Naive thymus-derived CD8-positive, alpha-beta T cell (primary cell): ENCODE data around the gene BTG4. TPM values are rescaled to one million over a fixed set of nuclear protein-coding genes. Genes with fewer than 3 reads are reported as not detected.

Source experiments
- ATAC-seq, 2 donors: fragments of 150-1000 bp; cut with Tn5 transposase in 1 of 2; sonication (Bioruptor Pico), chemical (Tn5 transposase) in 1 of 2; 1 replicate in 1 of 2; 2 replicates in 1 of 2; pipeline ENCODE4 v1.10.0; 2021; ENCODE audit warnings: mild to moderate bottlenecking in 2 of 2, moderate library complexity in 2 of 2
- POLR2A ChIA-PET: fragments of 350-600 bp; sonication (Branson Sonifier 250); formaldehyde crosslinking; loops from one replicate; lab custom pipeline; 2021; ENCODE audit warnings: antibody characterized with exemption; lab: Charles Lee
- DNase-seq, 10 donors: peaks; one replicate each; pipeline versions ENCODE4 v3.0.0 to v3.0.0-alpha.2; 2020 to 2022
- H3K27ac Mint-ChIP-seq, 10 donors: one replicate each; pipeline ENCODE4 v1.8.0; 2020 to 2022; ENCODE audit warnings: mild to moderate bottlenecking in 10 of 10, mixed read lengths in 10 of 10, moderate library complexity in 4 of 10, inconsistent platforms in 1 of 10
- H3K27me3 Mint-ChIP-seq, 5 donors: one replicate each; pipeline ENCODE4 v1.8.0; 2021 to 2022; ENCODE audit warnings: mixed read lengths in 5 of 5
- H3K36me3 Mint-ChIP-seq, 3 donors: one replicate each; pipeline ENCODE4 v1.8.0; 2020 to 2022; ENCODE audit warnings: mixed read lengths in 3 of 3, mild to moderate bottlenecking in 2 of 3, inconsistent platforms in 1 of 3
- H3K4me1 Mint-ChIP-seq, 4 donors: one replicate each; pipeline ENCODE4 v1.8.0; 2021 to 2022; ENCODE audit warnings: mixed read lengths in 4 of 4
- H3K4me3 Mint-ChIP-seq, 10 donors: one replicate each; pipeline ENCODE4 v1.8.0; 2020 to 2022; ENCODE audit warnings: mild to moderate bottlenecking in 10 of 10, mixed read lengths in 10 of 10, moderate library complexity in 6 of 10, inconsistent platforms in 1 of 10
- H3K9me3 Mint-ChIP-seq, 9 donors: one replicate each; pipeline ENCODE4 v1.8.0; 2020 to 2022; ENCODE audit warnings: mixed read lengths in 9 of 9, mild to moderate bottlenecking in 3 of 9, inconsistent platforms in 1 of 9, moderate library complexity in 1 of 9
- polyA plus RNA-seq, 3 donors: library from polyadenylated mRNA; unstranded; fragments of 300-500 nt; fragmentation: Illumina TruSeq; gene quantifications; one replicate each; pipeline ENCODE4 v1.2.3, GENCODE V29; 2021
- total RNA-seq, 8 experiments: library from RNA in 2 of 8; stranded (reverse) in 2 of 8; gene quantifications; one replicate each; pipeline ENCODE4 v1.2.3 and lab custom pipeline; 2021 to 2026

BTG4 gene
- total and polyA plus RNA-seq, 5 experiments from 2014 or later, result not detected

- Mint-ChIP-seq H3K27ac (peak overlapping the region in 1 of 10 donors; percentile 76), H3K9me3 (no peaks in the 10 kb centered on the region), H3K4me1 (peaks cover 17 to 38% (median 29%) of the 10 kb centered on the region in 4 donors), H3K36me3 (no peaks in the 10 kb centered on the region), H3K27me3 (peaks cover 0 to 8% (median 0%) of the 10 kb centered on the region in 5 donors), H3K4me3 (no peak overlapping the region)
- ATAC-seq (no peak), DNase-seq (no peak)
- POLR2A ChIA-PET, result no interaction called here
Observed at GRCh38 chr11:111531136-111531535, 18.9 kb upstream of the BTG4 start.

- H3K27ac Mint-ChIP-seq, result no peak overlapping the region
- H3K27me3 Mint-ChIP-seq, result peaks cover 0 to 3% (median 0%) of the 10 kb centered on the region in 5 donors
- H3K36me3 Mint-ChIP-seq, result no peaks in the 10 kb centered on the region
- no peaks in the 10 kb centered on the region for H3K9me3 Mint-ChIP-seq
- ATAC-seq (no peak), DNase-seq (no peak)
- H3K4me1 Mint-ChIP-seq, result peaks cover 25 to 46% (median 39%) of the 10 kb centered on the region in 4 donors
- POLR2A ChIA-PET, result interaction anchor here (1.4 kb wide), 1 partner anchor 16 kb away, joined by 3 read pairs; the partner anchor contains the start of gene HOATZ
- H3K4me3 Mint-ChIP-seq, result peak overlapping the region in 1 of 10 donors; percentile 25
Observed at GRCh38 chr11:111530091-111530490, 17.9 kb upstream of the BTG4 start.

- H3K9me3 Mint-ChIP-seq, result no peaks in the 10 kb centered on the region
- peaks cover 25 to 46% (median 39%) of the 10 kb centered on the region in 4 donors for H3K4me1 Mint-ChIP-seq
- ATAC-seq (peak; percentile 63 to 67), DNase-seq (peak in 8 of 10 donors; percentile 35 to 89 (median 70))
- no peaks in the 10 kb centered on the region for H3K36me3 Mint-ChIP-seq
- peak overlapping the region in 9 of 10 donors; percentile 8 to 82 (median 63) for H3K27ac Mint-ChIP-seq
- POLR2A ChIA-PET, result interaction anchor here (0.7 kb wide), 1 partner anchor 14 kb away, joined by 3 read pairs; no protein-coding TSS in a partner anchor
- H3K27me3 Mint-ChIP-seq, result no peaks in the 10 kb centered on the region
- H3K4me3 Mint-ChIP-seq, result peak overlapping the region in 6 of 10 donors; percentile 2 to 49 (median 26)
Observed at GRCh38 chr11:111528557-111528956, 16.4 kb upstream of the BTG4 start.

GRCh38 chr11:111527279-111527678 lies 15.1 kb upstream of the BTG4 start:
- no peak overlapping the region for H3K4me3 Mint-ChIP-seq
- DNase-seq, result no peak
- no peaks in the 10 kb centered on the region for H3K36me3 Mint-ChIP-seq
- no peak overlapping the region for H3K27ac Mint-ChIP-seq
- H3K9me3 Mint-ChIP-seq, result no peaks in the 10 kb centered on the region
- H3K27me3 Mint-ChIP-seq, result peaks cover 0 to 2% (median 0%) of the 10 kb centered on the region in 5 donors
- H3K4me1 Mint-ChIP-seq, result peaks cover 24 to 45% (median 36%) of the 10 kb centered on the region in 4 donors
- POLR2A ChIA-PET, result no interaction called here
- no peak for ATAC-seq

GRCh38 chr11:111526501-111526900 lies 14.3 kb upstream of the BTG4 start:
- H3K27ac Mint-ChIP-seq, result peak overlapping the region in 9 of 10 donors; percentile 7 to 86 (median 34)
- peak; percentile 55 to 79 for ATAC-seq
- H3K9me3 Mint-ChIP-seq, result no peaks in the 10 kb centered on the region
- peaks cover 0 to 2% (median 0%) of the 10 kb centered on the region in 5 donors for H3K27me3 Mint-ChIP-seq
- POLR2A ChIA-PET, result interaction anchor here (0.6 kb wide), 1 partner anchor 84 kb away, joined by 4 read pairs; no protein-coding TSS in a partner anchor
- peak in 7 of 10 donors; percentile 26 to 68 (median 53) for DNase-seq
- H3K4me1 Mint-ChIP-seq, result peaks cover 19 to 37% (median 30%) of the 10 kb centered on the region in 4 donors
- peak overlapping the region in 5 of 10 donors; percentile 1 to 55 (median 34) for H3K4me3 Mint-ChIP-seq
- H3K36me3 Mint-ChIP-seq, result no peaks in the 10 kb centered on the region

- Mint-ChIP-seq H3K27me3 (peaks cover 0 to 2% (median 0%) of the 10 kb centered on the region in 5 donors), H3K4me3 (peak overlapping the region in 2 of 10 donors; percentile 1 to 20), H3K4me1 (peaks cover 19 to 34% (median 29%) of the 10 kb centered on the region in 4 donors), H3K36me3 (no peaks in the 10 kb centered on the region), H3K27ac (peak overlapping the region in 3 of 10 donors; percentile 11 to 86 (median 54)), H3K9me3 (no peaks in the 10 kb centered on the region)
- DNase-seq (no peak), ATAC-seq (no peak)
- POLR2A ChIA-PET, result no interaction called here
Observed at GRCh38 chr11:111525456-111525855, 13.3 kb upstream of the BTG4 start.

- H3K36me3 Mint-ChIP-seq, result no peaks in the 10 kb centered on the region
- H3K4me1 Mint-ChIP-seq, result peaks cover 19 to 29% (median 27%) of the 10 kb centered on the region in 4 donors
- no peaks in the 10 kb centered on the region for H3K9me3 Mint-ChIP-seq
- no peak for ATAC-seq
- H3K27me3 Mint-ChIP-seq, result peaks cover 0 to 2% (median 0%) of the 10 kb centered on the region in 5 donors
- POLR2A ChIA-PET, result no interaction called here
- no peak overlapping the region for H3K27ac Mint-ChIP-seq
- H3K4me3 Mint-ChIP-seq, result no peak overlapping the region
- DNase-seq, result no peak
Observed at GRCh38 chr11:111524056-111524455, 11.9 kb upstream of the BTG4 start.

GRCh38 chr11:111523343-111523742 lies 11.2 kb upstream of the BTG4 start:
- no peak overlapping the region for H3K27ac Mint-ChIP-seq
- DNase-seq (no peak), ATAC-seq (no peak)
- POLR2A ChIA-PET, result no interaction called here
- H3K27me3 Mint-ChIP-seq, result peaks cover 0 to 2% (median 0%) of the 10 kb centered on the region in 5 donors
- H3K4me1 Mint-ChIP-seq, result peaks cover 12 to 22% (median 20%) of the 10 kb centered on the region in 4 donors
- no peaks in the 10 kb centered on the region for H3K36me3 Mint-ChIP-seq
- H3K4me3 Mint-ChIP-seq, result no peak overlapping the region
- no peaks in the 10 kb centered on the region for H3K9me3 Mint-ChIP-seq

GRCh38 chr11:111522426-111522825 lies 10.2 kb upstream of the BTG4 start:
- peaks cover 0 to 2% (median 0%) of the 10 kb centered on the region in 5 donors for H3K27me3 Mint-ChIP-seq
- no peak overlapping the region for H3K4me3 Mint-ChIP-seq
- no peak overlapping the region for H3K27ac Mint-ChIP-seq
- ATAC-seq (no peak), DNase-seq (no peak)
- no peaks in the 10 kb centered on the region for H3K9me3 Mint-ChIP-seq
- no peaks in the 10 kb centered on the region for H3K36me3 Mint-ChIP-seq
- POLR2A ChIA-PET, result interaction anchor here (0.6 kb wide), 1 partner anchor 624 kb away, joined by 4 read pairs; no protein-coding TSS in a partner anchor
- H3K4me1 Mint-ChIP-seq, result peaks cover 12 to 18% (median 17%) of the 10 kb centered on the region in 4 donors

GRCh38 chr11:111521135-111521534 lies 8.9 kb upstream of the BTG4 start:
- H3K9me3 Mint-ChIP-seq, result no peaks in the 10 kb centered on the region
- DNase-seq, result no peak
- H3K4me3 Mint-ChIP-seq, result no peak overlapping the region
- no peak for ATAC-seq
- H3K36me3 Mint-ChIP-seq, result no peaks in the 10 kb centered on the region
- POLR2A ChIA-PET, result no interaction called here
- peaks cover 0 to 2% (median 0%) of the 10 kb centered on the region in 5 donors for H3K27me3 Mint-ChIP-seq
- H3K4me1 Mint-ChIP-seq, result peaks cover 7 to 10% (median 9%) of the 10 kb centered on the region in 4 donors
- H3K27ac Mint-ChIP-seq, result no peak overlapping the region

GRCh38 chr11:111520560-111520959 lies 8.4 kb upstream of the BTG4 start:
- Mint-ChIP-seq H3K4me1 (peaks cover 3 to 4% (median 3%) of the 10 kb centered on the region in 4 donors), H3K27me3 (peaks cover 0 to 2% (median 0%) of the 10 kb centered on the region in 5 donors), H3K36me3 (no peaks in the 10 kb centered on the region), H3K27ac (no peak overlapping the region), H3K4me3 (no peak overlapping the region), H3K9me3 (no peaks in the 10 kb centered on the region)
- ATAC-seq, result no peak
- POLR2A ChIA-PET, result no interaction called here
- DNase-seq, result no peak

- DNase-seq, result no peak
- POLR2A ChIA-PET, result no interaction called here
- no peak for ATAC-seq
- Mint-ChIP-seq H3K9me3 (no peaks in the 10 kb centered on the region), H3K27ac (no peak overlapping the region), H3K4me1 (peaks cover 0 to 8% (median 4%) of the 10 kb centered on the region in 4 donors), H3K27me3 (peaks cover 0 to 16% (median 15%) of the 10 kb centered on the region in 5 donors), H3K36me3 (no peaks in the 10 kb centered on the region), H3K4me3 (no peak overlapping the region)
Observed at GRCh38 chr11:111518668-111519067, 6.5 kb upstream of the BTG4 start.

GRCh38 chr11:111515591-111515990 lies 3.4 kb upstream of the BTG4 start:
- Mint-ChIP-seq H3K4me3 (peak overlapping the region in 1 of 10 donors; percentile 8), H3K4me1 (peaks cover 0 to 17% (median 11%) of the 10 kb centered on the region in 4 donors), H3K27me3 (peaks cover 7 to 40% (median 33%) of the 10 kb centered on the region in 5 donors), H3K9me3 (no peaks in the 10 kb centered on the region), H3K27ac (no peak overlapping the region), H3K36me3 (no peaks in the 10 kb centered on the region)
- POLR2A ChIA-PET, result no interaction called here
- ATAC-seq (no peak), DNase-seq (no peak)
